AG09319 (cell line): ENCODE results near the gene MBOAT2.

Experiments used
- DNase-seq: peaks from one replicate; pipeline ENCODE4 v3.0.0-alpha.2; 2010; ENCODE audit warnings: low read depth; ENCODE audit errors: extremely low read depth
- CTCF ChIP-seq: IDR thresholded peaks from 2 replicates; pipeline ENCODE4 v1.5.1; 2011; ENCODE audit warnings: low read depth, mild to moderate bottlenecking, inconsistent platforms, low read length, moderate library complexity

Gene MBOAT2

GRCh38 chr2:8999102-8999446, 4.4 kb downstream of the MBOAT2 start:
- TF ChIP-seq CTCF, result no peak
- no peak for DNase-seq

DNA sequence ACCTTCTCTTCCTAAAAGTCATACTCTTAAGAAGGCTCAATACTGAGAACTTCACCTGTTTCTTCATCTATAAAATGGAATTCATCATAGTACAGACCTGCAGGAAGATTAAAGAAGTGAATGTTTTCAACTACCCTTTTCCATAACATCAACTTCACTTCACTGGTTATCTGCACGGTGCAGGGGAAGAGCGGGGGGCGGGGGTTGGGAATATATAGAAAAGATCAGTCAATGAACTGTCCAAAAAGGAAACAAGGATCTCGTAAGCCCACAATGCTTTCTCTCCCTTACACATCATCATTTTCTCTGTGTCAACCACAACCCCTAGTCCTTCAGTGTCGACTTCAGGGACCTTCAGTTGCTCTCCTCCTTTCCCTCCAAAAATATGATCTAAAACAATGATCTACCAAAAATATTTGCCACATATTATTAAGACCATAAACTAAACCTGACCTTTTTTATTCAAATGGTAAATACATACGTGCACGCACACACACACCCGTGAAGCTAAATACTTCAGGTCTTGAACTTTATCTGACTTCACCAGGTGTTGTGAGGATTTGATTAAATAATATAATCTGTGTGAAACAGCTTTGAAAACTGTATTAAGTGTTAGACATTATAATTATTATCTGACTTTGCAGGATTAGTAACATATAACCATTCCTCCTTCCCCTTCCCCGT, 4.9 kb downstream of the MBOAT2 start:
- DNase-seq, result no peak
- no peak for TF ChIP-seq CTCF

DNA sequence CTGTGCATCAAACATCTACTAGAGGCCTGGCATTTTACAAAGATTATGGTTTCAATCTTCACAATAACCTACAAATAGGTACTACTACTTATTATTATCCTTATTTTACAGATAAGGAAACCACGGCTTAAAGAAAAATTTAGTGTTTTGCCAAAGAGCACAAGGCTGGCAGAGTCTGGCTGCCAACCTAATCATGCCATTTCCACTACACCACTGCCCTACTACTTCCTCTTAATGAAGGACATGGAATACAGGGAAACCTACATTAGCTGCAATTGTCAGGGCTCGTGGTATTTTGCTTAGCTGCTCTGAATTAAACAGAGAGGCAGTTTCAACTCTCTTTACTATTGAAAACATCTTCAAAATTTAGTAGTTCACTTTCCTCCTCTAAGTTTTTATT, 5.9 kb downstream of the MBOAT2 start:
- TF ChIP-seq CTCF, result no peak
- DNase-seq, result no peak

DNA sequence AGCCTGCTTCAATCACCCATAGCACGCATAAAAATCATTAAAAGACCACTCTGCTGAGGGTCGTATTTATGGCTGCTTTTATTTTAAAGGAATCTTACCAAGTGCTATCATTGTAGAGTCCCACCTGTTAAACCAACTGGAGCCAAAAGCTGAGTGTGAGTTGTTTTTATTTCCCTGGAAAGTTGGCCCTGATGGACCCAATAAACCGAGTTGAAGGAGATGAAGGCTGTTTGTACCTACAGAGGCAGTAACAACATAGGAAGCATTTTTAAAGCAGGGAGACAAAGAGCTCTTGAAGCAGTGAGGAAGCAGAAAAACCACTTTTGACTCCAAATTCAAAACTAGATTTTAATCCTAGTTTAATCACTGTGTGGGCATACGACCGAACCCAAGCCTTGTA, 6.4 kb downstream of the MBOAT2 start:
- TF ChIP-seq CTCF, result no peak
- no peak for DNase-seq

GRCh38 chr2:8996006-8996405, 7.5 kb downstream of the MBOAT2 start:
- TF ChIP-seq CTCF, result no peak
- DNase-seq, result no peak

GRCh38 chr2:8994386-8994785, 9.1 kb downstream of the MBOAT2 start:
- no peak for DNase-seq
- no peak for TF ChIP-seq CTCF

GRCh38 chr2:8993902-8994278, 9.6 kb downstream of the MBOAT2 start:
- no peak for TF ChIP-seq CTCF
- no peak for DNase-seq
